GM19099 (cell line): ENCODE results near the gene OR6B2.

Experiments
- POLR2A ChIP-seq: IDR thresholded peaks from 3 replicates; pipeline ENCODE4 v1.6.1; 2011; ENCODE audit warnings: low read depth; ENCODE audit not compliant: insufficient read length; ENCODE audit errors: extremely low read depth

The OR6B2 gene

GRCh38 chr2:240030379-240031094 is at the start of gene OR6B2:
OR6B2 (minus strand) TSS chr2:240030429; CDS start chr2:240030429, 0 bp downstream.
- no peak for TF ChIP-seq POLR2A

DNA sequence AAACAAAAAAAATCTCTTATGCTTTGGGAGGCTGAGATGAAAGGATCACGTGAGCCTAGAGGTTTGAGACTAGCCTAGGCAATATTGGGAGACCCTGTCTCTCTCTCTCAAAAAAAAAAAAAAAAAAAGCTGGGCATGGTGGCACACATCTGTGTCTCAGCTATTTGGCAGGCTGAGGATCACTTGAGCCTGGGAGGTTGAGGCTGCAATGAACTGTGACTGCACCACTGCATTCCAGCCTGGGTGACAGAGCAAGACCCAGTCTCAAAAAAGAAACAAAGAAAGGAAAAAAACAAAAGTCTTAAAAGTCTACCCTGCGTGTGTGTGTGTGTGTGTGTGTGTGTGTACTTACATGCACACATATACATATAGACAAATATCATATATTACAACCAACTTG is 48.4 kb upstream of the OR6B2 start:
- TF ChIP-seq POLR2A: no peak

DNA sequence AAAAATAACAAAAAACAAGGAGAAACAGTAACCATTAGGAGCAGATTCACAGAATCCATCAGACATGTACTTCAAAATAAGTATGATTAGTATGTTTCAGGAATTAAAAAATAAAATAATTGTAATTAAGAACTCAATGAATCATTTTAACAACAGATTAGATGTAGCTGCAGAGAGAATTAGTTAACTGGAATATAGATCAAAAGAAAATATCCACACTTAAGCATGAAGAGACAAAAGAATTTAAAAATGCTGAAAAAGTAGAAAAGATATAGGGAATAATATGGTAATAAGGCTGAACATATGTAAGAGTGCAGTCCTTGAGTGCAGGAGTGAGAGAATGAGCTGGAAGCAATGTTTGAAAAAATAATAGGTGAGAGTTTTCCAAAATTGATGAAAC is 47.2 kb upstream of the OR6B2 start:
- TF ChIP-seq POLR2A: no peak

DNA sequence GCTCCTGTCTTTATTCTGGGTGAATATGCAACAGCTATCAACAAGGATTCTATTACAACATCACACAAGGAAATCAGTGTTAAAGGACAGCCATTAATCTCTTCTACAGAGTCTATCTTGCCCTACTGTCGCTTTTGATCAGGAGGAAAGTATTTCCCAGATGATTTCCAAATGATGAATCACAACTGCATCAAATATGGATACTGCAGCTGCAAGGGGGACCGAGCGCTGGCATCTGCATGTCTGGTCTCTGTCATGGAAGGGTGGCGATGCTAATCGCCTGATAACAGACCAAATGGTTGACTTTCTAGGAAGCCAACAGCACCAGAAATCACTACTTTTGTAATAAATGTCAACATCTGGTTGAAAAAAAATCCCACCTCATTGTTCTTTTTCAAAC is 44.3 kb upstream of the OR6B2 start:
- TF ChIP-seq POLR2A: no peak

DNA sequence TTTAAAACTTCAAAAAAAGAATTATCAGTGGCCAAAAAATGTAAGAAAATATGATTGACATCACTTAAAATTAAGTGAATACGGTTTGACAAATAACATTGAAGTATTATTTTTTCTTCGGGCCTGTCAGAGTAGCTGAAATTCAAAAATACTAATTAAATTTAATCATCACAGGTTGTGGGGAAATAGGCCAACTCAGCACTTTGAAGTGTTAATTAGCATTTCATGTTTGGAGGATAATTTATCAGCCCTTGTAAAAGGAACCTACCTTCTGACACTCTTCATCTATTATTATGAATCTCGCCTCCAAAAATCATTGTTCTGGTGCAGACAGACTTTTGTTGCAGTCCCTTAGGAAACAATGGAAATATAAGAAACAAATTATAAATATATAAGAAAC is 40.7 kb upstream of the OR6B2 start:
- no peak for TF ChIP-seq POLR2A

GRCh38 chr2:240069829-240070228 is 39.6 kb upstream of the OR6B2 start:
- TF ChIP-seq POLR2A: no peak

- no peak for TF ChIP-seq POLR2A
These were observed 38.0 kb upstream of the OR6B2 start for GRCh38 chr2:240068193-240068592.

- TF ChIP-seq POLR2A: no peak
These were observed 36.3 kb upstream of the OR6B2 start for GRCh38 chr2:240066489-240066888.

DNA sequence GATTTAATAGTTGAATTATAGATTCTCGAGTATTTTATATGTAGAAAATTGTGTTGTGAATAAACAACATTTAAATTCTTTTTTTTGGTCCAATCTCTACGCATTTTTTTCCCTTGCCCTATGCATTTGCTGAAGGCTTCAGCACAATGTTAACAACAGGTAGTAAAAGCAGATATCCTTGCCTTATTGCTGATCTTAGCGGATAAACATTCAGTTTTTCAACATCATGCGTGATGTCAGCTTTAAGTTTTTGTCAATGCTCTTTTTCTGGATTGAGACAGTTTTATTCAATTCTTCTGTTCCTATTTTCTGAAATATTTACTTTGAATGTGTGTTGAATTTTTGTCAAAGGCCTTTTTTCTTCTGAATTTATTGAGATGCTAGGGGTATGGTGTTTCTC is 34.7 kb upstream of the OR6B2 start:
- TF ChIP-seq POLR2A: no peak

DNA sequence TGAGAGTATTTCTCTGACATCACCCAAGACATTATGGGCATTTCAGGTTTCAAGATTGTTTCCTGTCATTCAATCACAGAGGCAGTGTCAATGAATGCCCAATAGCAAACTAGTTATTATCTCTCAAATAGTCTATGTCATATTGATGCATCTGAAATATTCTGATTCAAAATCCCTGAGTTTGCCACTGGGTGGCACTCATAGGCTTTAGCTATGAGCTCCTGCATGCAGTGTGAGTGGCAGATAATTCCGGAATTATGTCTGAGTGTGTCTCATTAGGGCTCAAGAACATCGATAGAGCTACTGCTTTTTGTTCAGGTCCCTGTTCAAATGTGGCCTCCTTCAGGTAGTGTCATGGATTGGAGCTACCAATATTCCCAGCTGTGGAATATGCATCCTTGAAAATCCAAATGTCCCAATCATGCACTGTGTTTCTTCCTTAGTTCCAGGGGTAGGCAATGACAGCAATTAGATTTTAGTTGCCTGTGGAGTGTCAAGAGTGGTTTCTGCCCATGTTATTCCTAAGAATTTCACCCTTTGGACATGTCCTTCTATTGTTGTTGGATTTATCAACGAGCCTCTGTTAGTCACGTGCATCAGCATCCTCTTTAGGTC is 30.9 kb upstream of the OR6B2 start:
- no peak for TF ChIP-seq POLR2A

DNA sequence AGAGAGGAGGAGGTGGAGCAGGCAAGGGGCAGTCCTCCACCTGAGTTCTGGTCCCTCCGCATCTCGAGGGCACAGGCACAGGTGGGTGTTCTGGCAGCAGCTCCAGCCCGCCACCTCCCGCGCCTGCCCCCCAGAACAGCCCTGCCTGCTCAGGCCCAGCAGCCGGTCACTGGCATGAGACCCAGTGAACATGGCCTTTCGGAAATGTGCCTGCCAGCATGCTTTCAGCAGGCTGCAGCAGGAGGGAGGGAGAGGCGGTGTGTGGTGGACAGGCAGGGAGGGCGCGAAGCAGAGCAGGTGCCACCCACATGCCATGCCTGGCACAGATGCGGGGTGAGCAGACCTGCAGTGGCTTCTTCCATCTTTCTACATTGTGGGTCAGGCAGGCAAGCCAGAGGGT is 26.4 kb upstream of the OR6B2 start:
- no peak for TF ChIP-seq POLR2A

DNA sequence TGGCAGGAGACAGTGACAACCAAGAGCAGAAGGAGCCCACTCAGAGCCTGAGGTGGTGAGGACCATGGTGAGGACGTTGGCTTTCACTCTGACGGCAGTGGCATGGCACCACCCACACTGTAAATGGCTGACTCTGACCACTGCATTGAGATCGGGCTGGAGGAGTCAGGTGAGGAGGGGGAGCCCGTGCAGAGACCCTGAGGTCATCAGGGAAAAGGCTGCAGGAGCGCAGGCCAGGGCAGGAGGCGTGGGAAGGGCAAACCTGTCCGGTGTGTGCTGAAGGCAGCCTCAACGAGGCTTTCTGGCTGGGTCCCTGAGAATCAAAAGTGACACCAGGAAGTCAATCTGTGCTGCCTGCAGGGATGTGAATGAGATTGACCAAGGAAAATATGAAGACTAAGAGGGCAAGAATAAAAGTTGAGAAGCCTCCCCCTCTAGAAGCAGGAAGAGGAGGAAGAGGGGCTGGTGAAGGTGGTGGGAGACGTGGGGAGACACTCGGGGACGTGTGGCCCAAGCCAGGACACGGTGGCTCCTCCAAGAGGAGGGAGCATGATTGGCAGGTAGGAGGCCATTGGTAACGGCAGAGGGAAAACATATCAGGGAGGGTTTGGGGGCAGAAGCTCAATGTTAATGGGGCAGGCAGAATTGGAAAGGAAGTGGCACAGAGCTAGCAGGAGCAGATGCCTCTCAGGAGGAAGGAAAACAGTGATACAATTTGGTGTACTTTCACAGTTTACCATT is 25.1 kb upstream of the OR6B2 start:
- no peak for TF ChIP-seq POLR2A

GRCh38 chr2:240053173-240054155 is 23.2 kb upstream of the OR6B2 start, which contains the start of gene OR6B3:
OR6B3 (minus strand) TSS chr2:240053521.
- no peak for TF ChIP-seq POLR2A

GRCh38 chr2:240052524-240052923 is 22.3 kb upstream of the OR6B2 start:
- TF ChIP-seq POLR2A: no peak

- TF ChIP-seq POLR2A: no peak
These were observed 21.5 kb upstream of the OR6B2 start for GRCh38 chr2:240051697-240052096.

DNA sequence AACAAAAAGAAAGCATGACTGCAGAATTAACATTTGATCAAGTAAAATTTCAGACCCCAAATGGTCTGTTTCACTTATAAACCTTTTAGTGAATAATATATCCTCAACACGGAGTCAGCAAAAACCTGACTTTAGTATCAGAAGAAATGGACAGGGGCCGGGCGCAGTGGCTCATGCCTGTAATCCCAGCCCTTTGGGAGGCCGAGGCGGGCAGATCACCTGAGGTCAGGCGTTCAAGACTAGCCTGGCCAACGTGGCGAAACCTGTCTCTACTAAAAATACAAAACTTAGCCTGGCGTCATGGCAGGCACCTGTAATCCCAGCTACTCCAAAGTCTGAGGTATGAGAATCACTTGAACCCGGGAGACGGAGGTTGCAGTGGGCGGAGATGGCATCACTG is 20.0 kb upstream of the OR6B2 start:
- TF ChIP-seq POLR2A: no peak

- TF ChIP-seq POLR2A: no peak
These were observed 18.0 kb upstream of the OR6B2 start for GRCh38 chr2:240048237-240048636.
